Nephron (organoid): Measurements from ENCODE around the gene ERGIC1.

Experiments
- H3K27ac Mint-ChIP-seq, 3 experiments: 2 replicates each; pipeline ENCODE4 v1.8.0; 2020; ENCODE audit warnings: mixed read lengths in 3 of 3, mild to moderate bottlenecking in 2 of 3, moderate library complexity in 1 of 3
- H3K27me3 Mint-ChIP-seq: 2 replicates; pipeline ENCODE4 v1.8.0; 2021; ENCODE audit warnings: low read depth, mild to moderate bottlenecking, moderate library complexity, mixed read lengths
- H3K36me3 Mint-ChIP-seq: 2 replicates; pipeline ENCODE4 v1.8.0; 2020; ENCODE audit warnings: low read depth, mixed read lengths
- H3K4me1 Mint-ChIP-seq: 2 replicates; pipeline ENCODE4 v1.8.0; 2020; ENCODE audit warnings: mixed read lengths
- H3K4me3 Mint-ChIP-seq, 3 experiments: 2 replicates each; pipeline ENCODE4 v1.8.0; 2020; ENCODE audit warnings: mild to moderate bottlenecking in 3 of 3, mixed read lengths in 3 of 3, moderate library complexity in 2 of 3
- H3K9me3 Mint-ChIP-seq: 2 replicates; pipeline ENCODE4 v1.8.0; 2020; ENCODE audit warnings: mixed read lengths
- TF ChIP-seq, protein P1 (sequence below), 3 experiments: fragments of 200-600 bp; sonication (generic); IDR thresholded peaks; one replicate each; pipeline ENCODE4 v1.5.0; 2021; ENCODE audit warnings: antibody characterized with exemption in 3 of 3; ENCODE audit not compliant: unreplicated experiment in 3 of 3

Gene ERGIC1

GRCh38 chr5:172886974-172887501 lies 53.0 kb downstream of the ERGIC1 start:
- Mint-ChIP-seq H3K4me1 (peaks cover 26% of the 10 kb centered on the region), H3K36me3 (peaks cover 51% of the 10 kb centered on the region), H3K4me3 (peak overlapping the region in 2 of 3 experiments; percentile 5 to 41), H3K9me3 (no peaks in the 10 kb centered on the region), H3K27ac (peak overlapping the region; percentile 94 to 99 (median 96)), H3K27me3 (no peaks in the 10 kb centered on the region)
- TF ChIP-seq, protein P1, sequence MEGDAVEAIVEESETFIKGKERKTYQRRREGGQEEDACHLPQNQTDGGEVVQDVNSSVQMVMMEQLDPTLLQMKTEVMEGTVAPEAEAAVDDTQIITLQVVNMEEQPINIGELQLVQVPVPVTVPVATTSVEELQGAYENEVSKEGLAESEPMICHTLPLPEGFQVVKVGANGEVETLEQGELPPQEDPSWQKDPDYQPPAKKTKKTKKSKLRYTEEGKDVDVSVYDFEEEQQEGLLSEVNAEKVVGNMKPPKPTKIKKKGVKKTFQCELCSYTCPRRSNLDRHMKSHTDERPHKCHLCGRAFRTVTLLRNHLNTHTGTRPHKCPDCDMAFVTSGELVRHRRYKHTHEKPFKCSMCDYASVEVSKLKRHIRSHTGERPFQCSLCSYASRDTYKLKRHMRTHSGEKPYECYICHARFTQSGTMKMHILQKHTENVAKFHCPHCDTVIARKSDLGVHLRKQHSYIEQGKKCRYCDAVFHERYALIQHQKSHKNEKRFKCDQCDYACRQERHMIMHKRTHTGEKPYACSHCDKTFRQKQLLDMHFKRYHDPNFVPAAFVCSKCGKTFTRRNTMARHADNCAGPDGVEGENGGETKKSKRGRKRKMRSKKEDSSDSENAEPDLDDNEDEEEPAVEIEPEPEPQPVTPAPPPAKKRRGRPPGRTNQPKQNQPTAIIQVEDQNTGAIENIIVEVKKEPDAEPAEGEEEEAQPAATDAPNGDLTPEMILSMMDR (IDR thresholded peaks at IDR 0.05; ENCODE audit: unreplicated experiment in 3 of 3) = no peak

DNA sequence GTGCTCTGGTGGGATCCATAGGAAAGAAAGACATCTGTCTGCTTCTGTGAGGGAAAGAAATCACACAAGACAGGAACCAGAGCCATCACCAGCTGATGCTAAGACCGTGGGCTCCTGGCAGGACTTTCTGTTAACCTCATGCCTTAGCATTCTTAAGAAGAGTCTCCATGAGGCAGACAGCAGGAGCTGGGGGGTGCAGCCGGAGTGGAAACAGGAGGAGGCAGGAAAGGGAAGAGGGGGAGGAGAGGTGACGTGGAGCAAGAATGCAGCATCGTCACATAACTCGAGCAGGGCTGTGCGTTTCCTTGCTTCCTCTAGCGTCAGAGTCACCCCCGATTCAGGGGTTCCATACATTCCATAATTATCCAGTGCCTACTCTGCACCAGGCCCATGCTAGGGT lies 53.6 kb downstream of the ERGIC1 start:
- no peaks in the 10 kb centered on the region for H3K9me3 Mint-ChIP-seq
- no peaks in the 10 kb centered on the region for H3K27me3 Mint-ChIP-seq
- peak overlapping the region; percentile 1 to 15 (median 5) for H3K4me3 Mint-ChIP-seq
- peaks cover 48% of the 10 kb centered on the region for H3K36me3 Mint-ChIP-seq
- H3K27ac Mint-ChIP-seq = peak overlapping the region; percentile 94 to 99 (median 96)
- TF ChIP-seq, protein P1 (IDR thresholded peaks at IDR 0.05; ENCODE audit: unreplicated experiment in 3 of 3) = no peak
- peaks cover 29% of the 10 kb centered on the region for H3K4me1 Mint-ChIP-seq

- peaks cover 34% of the 10 kb centered on the region for H3K4me1 Mint-ChIP-seq
Measured at GRCh38 chr5:172890659-172891058, 56.6 kb downstream of the ERGIC1 start.

DNA sequence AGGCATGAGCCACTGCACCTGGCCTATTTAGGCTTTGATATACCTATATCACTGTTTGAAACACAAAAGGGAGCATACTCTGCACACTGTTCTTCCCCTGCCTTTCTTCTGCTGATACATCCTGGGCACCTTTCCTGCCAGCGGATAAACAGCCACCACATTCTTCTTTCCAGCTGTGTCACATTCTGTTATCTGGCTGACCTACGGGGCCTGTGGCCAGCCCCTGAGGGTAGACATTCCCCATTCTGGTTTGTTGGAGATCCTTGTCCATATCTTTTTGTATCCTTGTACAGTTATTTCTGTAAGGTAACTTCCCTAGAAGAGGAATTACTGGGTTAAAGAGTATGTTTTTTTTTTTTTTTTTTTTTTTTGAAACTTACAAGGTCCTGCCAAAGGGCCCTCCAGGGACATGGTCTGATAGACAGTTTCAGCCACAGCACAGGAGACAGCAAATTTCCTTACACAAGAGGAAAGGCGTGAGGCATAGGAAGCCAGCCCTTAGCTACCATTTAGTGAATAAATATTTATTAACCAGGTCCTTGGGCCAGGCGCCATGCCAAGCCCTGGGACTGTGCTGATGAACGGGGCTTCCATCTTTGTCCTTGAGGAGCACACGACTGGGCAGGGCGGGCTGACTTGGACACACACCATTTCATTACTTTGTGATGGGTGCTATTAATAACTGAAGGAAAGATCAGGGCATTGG lies 57.8 kb downstream of the ERGIC1 start:
- Mint-ChIP-seq H3K9me3 (no peaks in the 10 kb centered on the region), H3K27me3 (no peaks in the 10 kb centered on the region), H3K27ac (peak overlapping the region in 2 of 3 experiments; percentile 73 to 80), H3K4me1 (peaks cover 31% of the 10 kb centered on the region), H3K36me3 (peaks cover 32% of the 10 kb centered on the region), H3K4me3 (no peak overlapping the region)
- TF ChIP-seq, protein P1 (IDR thresholded peaks at IDR 0.05; ENCODE audit: unreplicated experiment in 3 of 3) = no peak

More at GRCh38 chr5:172890659-172891058, 56.6 kb downstream of the ERGIC1 start:
- Mint-ChIP-seq H3K27ac (no peak overlapping the region), H3K9me3 (no peaks in the 10 kb centered on the region), H3K36me3 (peaks cover 30% of the 10 kb centered on the region), H3K4me3 (no peak overlapping the region), H3K27me3 (no peaks in the 10 kb centered on the region)
- TF ChIP-seq, protein P1 (IDR thresholded peaks at IDR 0.05; ENCODE audit: unreplicated experiment in 3 of 3) = no peak

GRCh38 chr5:172892713-172893112 lies 58.7 kb downstream of the ERGIC1 start:
- no peak overlapping the region for H3K4me3 Mint-ChIP-seq
- no peaks in the 10 kb centered on the region for H3K9me3 Mint-ChIP-seq
- H3K4me1 Mint-ChIP-seq = peaks cover 26% of the 10 kb centered on the region
- no peaks in the 10 kb centered on the region for H3K27me3 Mint-ChIP-seq
- TF ChIP-seq, protein P1 (IDR thresholded peaks at IDR 0.05; ENCODE audit: unreplicated experiment in 3 of 3) = no peak
- peak overlapping the region in 2 of 3 experiments; percentile 61 to 80 for H3K27ac Mint-ChIP-seq
- peaks cover 32% of the 10 kb centered on the region for H3K36me3 Mint-ChIP-seq
